Activated CD8-positive, alpha-beta memory T cell treated with anti-CD3 and anti-CD28 coated beads for 4 hours (primary cell): ENCODE results near the gene DLX3.

Source experiments
- DNase-seq, 2 donors: peaks; one replicate each; pipeline ENCODE4 v3.0.0-alpha.2; 2020; ENCODE audit warnings: low read depth in 2 of 2

DLX3 gene

DNA sequence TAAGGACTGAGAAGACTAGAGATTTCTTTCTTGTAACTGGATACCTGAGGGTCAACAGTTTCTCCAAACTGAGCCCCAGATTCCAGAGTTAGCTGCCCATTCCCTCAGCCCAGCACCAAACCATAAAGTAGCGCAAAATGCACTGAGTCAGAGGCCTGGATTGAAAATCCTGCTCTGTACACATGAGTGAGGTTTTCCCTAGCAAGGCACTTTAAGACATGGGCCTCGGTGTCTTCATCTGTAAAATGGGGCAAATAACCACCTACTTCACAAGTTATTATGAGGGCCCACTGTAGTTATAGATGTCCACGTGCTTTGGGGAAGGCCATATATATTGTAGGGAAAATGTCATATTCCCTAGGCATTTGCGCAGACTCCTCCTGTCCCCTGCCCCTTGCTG is 36.3 kb downstream of the DLX3 start:
- DNase-seq, result no peak

- no peak for DNase-seq
These were observed 37.7 kb downstream of the DLX3 start for GRCh38 chr17:49957350-49957749.

GRCh38 chr17:49956780-49957179 is 38.2 kb downstream of the DLX3 start:
- DNase-seq, result no peak

DNA sequence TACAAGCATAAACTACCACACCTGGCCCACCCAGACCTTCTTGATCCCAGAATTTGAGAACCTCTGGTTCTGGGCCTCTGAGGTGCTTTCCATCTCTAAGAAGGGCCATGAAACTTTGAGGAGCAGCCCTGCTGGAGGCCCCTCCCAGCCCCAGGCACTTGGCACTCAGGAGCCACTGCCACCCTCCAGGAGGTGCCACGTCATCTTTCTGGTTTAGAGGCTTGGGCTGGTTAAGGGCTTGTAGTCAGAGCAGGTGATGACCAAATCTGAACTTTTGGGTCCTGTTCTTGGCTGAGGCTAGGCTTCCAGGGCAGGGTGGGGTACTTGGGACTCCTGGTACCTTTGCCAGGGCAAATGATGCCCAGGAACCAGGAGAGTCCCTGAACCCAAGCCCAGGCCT is 39.9 kb downstream of the DLX3 start:
- DNase-seq, result no peak

GRCh38 chr17:49952912-49953497 is 42.0 kb downstream of the DLX3 start:
- no peak for DNase-seq

- DNase-seq, result peak; percentile 53 to 55
These were observed 42.7 kb downstream of the DLX3 start for GRCh38 chr17:49952209-49952911.

DNA sequence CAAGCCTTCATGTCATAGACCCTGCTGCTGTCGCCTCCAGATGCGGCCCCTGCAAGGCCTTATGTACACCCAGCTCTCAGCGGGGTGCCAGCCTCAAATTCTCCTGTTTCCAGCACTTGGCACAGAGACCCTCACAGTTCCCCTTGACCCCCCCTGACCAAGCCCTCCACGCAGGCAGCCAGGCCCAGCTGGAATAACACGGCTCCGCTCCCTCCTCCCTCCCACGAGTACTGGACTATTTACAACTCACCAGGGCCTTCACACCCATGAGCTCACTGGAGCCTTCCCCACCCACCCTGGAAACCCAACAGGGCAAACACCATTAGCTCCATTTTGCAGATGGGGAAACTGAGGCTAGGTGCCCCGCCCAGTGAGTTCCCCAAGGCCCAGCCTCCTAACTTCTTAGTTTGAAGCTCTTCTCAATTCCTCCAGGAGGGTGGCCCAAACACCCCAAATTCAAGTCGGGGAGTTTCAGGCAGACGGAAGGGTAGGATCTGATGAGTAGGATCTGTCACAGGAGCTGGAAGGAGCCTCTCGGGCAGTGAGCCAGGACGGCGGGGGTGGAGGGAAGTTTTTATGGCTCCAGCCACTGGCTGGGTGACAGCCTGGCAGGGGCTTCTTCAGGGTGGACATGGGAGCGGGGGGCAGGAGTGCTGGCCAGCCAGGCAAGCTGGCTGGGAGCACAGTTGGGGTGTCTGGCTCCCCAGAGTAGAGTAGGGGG is 43.5 kb downstream of the DLX3 start:
- DNase-seq, result no peak

DNA sequence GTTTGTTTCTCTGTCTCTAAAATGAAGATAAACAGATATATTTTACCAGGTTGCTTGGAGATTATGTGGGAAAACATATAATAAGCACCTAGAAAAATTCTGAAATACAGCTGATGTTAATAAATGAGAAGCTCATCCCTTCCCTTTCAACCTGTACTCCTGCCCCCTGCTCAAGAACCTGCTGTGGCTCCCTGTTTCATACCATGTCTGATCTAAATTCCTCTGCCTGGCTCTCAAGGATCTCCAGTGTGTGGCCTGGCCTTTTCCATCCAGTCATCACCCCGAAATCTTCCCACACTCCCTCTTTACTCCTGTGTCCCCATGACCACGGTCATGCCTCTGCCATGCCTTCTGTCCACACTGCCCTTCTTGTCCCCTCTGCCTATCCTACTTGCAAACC is 45.4 kb downstream of the DLX3 start:
- no peak for DNase-seq

DNA sequence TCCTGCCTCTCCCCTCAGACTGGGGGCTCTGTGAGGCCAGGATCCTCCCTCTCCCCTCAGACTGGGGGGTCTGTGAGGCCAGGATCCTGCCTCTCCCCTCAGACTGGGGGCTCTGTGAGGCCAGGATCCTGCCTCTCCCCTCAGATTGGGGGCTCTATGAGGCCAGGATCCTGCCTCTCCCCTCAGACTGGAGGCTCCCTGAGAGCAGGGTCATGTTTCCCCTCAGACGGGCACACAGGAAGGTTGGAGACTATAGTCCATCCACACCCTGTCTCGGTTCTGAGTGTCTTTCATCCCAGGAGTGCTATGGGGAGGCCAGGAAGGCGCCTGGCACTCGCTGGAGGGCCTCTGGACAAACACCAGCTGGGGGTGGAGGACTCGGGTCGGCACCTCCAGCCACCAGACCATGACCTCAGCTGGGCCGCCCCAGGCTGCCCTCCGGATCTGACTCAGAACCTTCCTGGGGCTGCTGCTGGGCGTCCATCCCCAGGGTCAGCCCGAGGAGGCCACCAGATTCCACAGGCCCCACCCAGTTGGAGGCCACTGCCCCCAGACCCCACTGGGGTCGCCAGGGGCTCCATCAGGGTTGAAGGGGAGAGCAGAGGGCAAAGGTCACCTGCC is 48.0 kb downstream of the DLX3 start:
- no peak for DNase-seq

GRCh38 chr17:49946208-49946607 is 48.8 kb downstream of the DLX3 start:
- no peak for DNase-seq

GRCh38 chr17:49944273-49944870 is 50.7 kb downstream of the DLX3 start:
- no peak for DNase-seq

DNA sequence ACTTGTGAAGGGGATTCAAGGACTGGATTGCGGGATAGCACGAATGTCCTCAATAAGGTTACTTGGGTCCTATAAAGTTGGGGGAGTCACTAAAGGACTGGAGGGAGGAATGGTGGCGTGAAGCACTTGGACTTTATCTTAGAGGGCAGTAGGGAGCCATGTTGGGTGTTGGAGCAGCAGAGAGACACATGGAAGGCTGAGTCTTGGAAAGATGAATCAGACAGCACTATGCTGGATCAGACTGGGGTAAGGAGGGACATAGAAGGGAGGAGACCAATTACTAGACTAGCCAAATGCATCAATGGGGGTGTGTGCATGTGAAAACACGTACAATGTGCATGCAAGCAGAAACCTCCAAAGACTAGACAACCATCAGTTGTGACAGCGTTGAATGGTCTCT is 52.1 kb downstream of the DLX3 start:
- no peak for DNase-seq

DNA sequence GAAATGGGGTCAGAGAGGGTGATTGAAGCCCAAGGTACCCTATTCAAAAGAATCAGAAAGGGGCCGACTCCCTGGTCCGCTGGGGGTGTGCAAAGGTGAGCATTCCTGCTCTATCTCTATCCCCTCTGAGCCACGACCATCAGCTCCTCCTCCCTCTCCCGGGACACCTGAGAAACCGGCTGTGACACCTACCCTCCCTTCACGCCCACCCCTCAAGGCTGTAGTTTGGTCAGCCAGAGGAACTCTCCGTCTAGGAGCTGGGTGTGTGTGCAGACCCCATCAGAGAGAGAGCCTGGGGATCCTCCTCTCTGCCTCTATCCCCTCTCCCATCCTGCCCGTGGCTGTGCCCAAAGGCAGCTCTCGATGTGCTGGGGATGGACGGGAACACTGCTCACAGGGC is 53.6 kb downstream of the DLX3 start:
- no peak for DNase-seq
